ENCODE measurements around the gene PAK5. TPM values are rescaled to one million over a fixed set of nuclear protein-coding genes. Genes with fewer than 3 reads are reported as not detected.

Gene PAK5
- total and polyA plus RNA-seq, 10 donors, result not detected

GRCh38 chr20:9531581-9531980 is 307.3 kb downstream of the PAK5 start:
- Histone ChIP-seq H3K36me3 (no peaks in the 10 kb centered on the region), H3K27me3 (replicated peaks in 1 of 7) (no peaks in the 10 kb centered on the region), H3K4me1 (no peaks in the 10 kb centered on the region), H3K4me3 (no peak overlapping the region), H3K9me3 (no peaks in the 10 kb centered on the region), H3K27ac (no peak overlapping the region)
- TF ChIP-seq POLR2AphosphoS5 (IDR thresholded peaks at IDR 0.05) (no peak), POLR2A (IDR thresholded peaks at IDR 0.05) (no peak)
- TF ChIP-seq, protein P1, sequence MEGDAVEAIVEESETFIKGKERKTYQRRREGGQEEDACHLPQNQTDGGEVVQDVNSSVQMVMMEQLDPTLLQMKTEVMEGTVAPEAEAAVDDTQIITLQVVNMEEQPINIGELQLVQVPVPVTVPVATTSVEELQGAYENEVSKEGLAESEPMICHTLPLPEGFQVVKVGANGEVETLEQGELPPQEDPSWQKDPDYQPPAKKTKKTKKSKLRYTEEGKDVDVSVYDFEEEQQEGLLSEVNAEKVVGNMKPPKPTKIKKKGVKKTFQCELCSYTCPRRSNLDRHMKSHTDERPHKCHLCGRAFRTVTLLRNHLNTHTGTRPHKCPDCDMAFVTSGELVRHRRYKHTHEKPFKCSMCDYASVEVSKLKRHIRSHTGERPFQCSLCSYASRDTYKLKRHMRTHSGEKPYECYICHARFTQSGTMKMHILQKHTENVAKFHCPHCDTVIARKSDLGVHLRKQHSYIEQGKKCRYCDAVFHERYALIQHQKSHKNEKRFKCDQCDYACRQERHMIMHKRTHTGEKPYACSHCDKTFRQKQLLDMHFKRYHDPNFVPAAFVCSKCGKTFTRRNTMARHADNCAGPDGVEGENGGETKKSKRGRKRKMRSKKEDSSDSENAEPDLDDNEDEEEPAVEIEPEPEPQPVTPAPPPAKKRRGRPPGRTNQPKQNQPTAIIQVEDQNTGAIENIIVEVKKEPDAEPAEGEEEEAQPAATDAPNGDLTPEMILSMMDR (IDR thresholded peaks at IDR 0.05 in 8 of 11, conservative IDR thresholded peaks at IDR 0.05 in 3 of 11), result no peak
- intact Hi-C loops (cut with DNase I; ENCODE audit: low total_unique reads), result no loop called here
- 84 to 86% (median 85%) methylated on average over 2 of the region's 2 CpGs for WGBS, 5 donors
- no peak for DNase-seq

GRCh38 chr20:9523636-9524035 is 315.2 kb downstream of the PAK5 start:
- intact Hi-C loops (cut with DNase I; ENCODE audit: low total_unique reads), result no loop called here
- peaks cover 0 to 17% (median 0%) of the 10 kb centered on the region in 7 donors for H3K27me3 ChIP-seq (replicated peaks in 1 of 7)
- TF ChIP-seq, protein P1 (IDR thresholded peaks at IDR 0.05 in 8 of 11, conservative IDR thresholded peaks at IDR 0.05 in 3 of 11), result no peak
- TF ChIP-seq POLR2A (IDR thresholded peaks at IDR 0.05) (no peak), POLR2AphosphoS5 (IDR thresholded peaks at IDR 0.05) (no peak)
- no peaks in the 10 kb centered on the region for H3K36me3 ChIP-seq
- H3K27ac ChIP-seq, result no peak overlapping the region
- no peaks in the 10 kb centered on the region for H3K9me3 ChIP-seq
- 56 to 75% (median 63%) methylated on average over 3 of the region's 3 CpGs for WGBS, 5 donors
- no peaks in the 10 kb centered on the region for H3K4me1 ChIP-seq
- no peak for DNase-seq
- no peak overlapping the region for H3K4me3 ChIP-seq

DNA sequence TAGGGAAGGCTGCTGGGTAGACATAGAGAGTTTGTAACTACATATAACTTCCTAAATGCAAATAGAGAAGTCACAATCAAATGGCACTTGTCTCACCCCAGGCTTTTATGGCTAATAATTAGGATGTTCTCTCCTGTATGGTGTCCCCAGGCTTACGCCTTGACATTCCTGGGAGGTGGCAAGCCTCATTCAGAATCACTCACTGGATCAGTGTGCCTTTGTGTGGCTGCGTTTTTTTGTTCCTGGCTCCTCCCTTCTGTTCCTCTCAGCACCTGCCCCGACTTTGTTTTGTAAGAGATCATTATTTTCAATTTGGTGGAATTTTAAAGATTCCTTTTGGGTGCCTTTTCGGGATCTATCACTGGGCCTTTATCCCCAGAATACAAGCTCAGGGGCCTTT is 318.8 kb downstream of the PAK5 start:
- Histone ChIP-seq H3K9me3 (no peaks in the 10 kb centered on the region), H3K27me3 (replicated peaks in 1 of 7) (peaks cover 0 to 52% (median 16%) of the 10 kb centered on the region in 7 donors), H3K4me1 (peaks cover 0 to 18% (median 15%) of the 10 kb centered on the region in 6 donors), H3K36me3 (no peaks in the 10 kb centered on the region), H3K4me3 (no peak overlapping the region), H3K27ac (no peak overlapping the region)
- no peak for DNase-seq
- intact Hi-C loops (cut with DNase I; ENCODE audit: low total_unique reads), result no loop called here
- whole genome bisulfite sequencing, 5 donors, result 61 to 72% (median 67%) methylated on average over 4 of the region's 4 CpGs
- no peak for TF ChIP-seq POLR2AphosphoS5 (IDR thresholded peaks at IDR 0.05)
- TF ChIP-seq, protein P1 (IDR thresholded peaks at IDR 0.05 in 8 of 11, conservative IDR thresholded peaks at IDR 0.05 in 3 of 11), result no peak
- no peak for TF ChIP-seq POLR2A (IDR thresholded peaks at IDR 0.05)

- Histone ChIP-seq H3K4me3 (no peak overlapping the region), H3K9me3 (no peaks in the 10 kb centered on the region), H3K27me3 (replicated peaks in 1 of 7) (peaks cover 0 to 66% (median 25%) of the 10 kb centered on the region in 7 donors), H3K36me3 (no peaks in the 10 kb centered on the region), H3K4me1 (peaks cover 0 to 30% (median 24%) of the 10 kb centered on the region in 6 donors), H3K27ac (no peak overlapping the region)
- intact Hi-C loops (cut with DNase I; ENCODE audit: low total_unique reads), result no loop called here
- TF ChIP-seq, protein P1 (IDR thresholded peaks at IDR 0.05 in 8 of 11, conservative IDR thresholded peaks at IDR 0.05 in 3 of 11), result no peak
- no peak for TF ChIP-seq POLR2A (IDR thresholded peaks at IDR 0.05)
- no peak for TF ChIP-seq POLR2AphosphoS5 (IDR thresholded peaks at IDR 0.05)
- 25 to 40% (median 37%) methylated on average over 8 of the region's 8 CpGs for WGBS, 5 donors
- no peak for DNase-seq
Observed at GRCh38 chr20:9518576-9519175, 320.2 kb downstream of the PAK5 start.

Data from spleen (tissue), 11 donors.